Stimulated activated CD4-positive, alpha-beta T cell treated with anti-CD3 and anti-CD28 coated beads, Interleukin-4, amount 100 ng/mL, for 4 hours (primary cell): Measurements from ENCODE around the gene TMCO4.

Experiments used
- DNase-seq, 2 experiments: peaks; one replicate each; pipeline ENCODE4 v3.0.0-alpha.2; 2020

The TMCO4 gene

DNA sequence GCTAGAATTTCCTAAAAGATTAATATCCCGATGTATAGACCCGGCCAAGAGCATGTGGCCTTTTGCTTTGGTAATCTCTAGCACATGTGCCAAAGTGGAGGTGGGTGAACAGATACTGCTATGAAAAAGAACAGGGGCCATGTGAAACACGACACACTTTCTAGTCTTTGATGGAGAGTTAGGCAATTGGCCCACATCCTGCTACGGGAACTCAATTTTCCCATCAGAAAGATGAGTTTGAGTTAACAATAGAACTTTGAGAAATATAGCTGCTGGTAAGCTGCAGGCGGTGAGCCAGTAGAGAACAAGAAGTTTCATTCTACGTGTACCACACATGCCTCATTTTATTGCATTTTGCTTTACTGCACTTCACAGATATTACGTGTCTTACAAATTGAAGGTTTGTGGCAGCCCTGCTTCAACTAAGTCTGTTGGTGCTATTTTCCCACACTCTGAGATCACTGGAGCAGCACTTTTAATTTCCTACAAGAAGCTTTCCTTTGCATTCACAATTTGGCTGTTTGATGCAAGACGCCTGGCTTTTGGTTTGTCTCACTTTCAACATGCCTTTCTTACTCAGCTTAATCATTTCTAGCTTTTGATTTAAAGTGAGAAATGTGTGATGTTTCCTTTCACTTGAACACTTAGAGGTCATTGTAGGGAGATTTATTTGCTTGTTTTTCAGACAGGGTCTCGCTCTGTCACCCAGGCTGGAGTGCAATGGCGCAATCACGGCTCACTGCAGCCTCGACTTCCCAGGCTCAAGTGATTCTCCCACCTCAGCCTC, 88.7 kb downstream of the TMCO4 start:
- no peak for DNase-seq

DNA sequence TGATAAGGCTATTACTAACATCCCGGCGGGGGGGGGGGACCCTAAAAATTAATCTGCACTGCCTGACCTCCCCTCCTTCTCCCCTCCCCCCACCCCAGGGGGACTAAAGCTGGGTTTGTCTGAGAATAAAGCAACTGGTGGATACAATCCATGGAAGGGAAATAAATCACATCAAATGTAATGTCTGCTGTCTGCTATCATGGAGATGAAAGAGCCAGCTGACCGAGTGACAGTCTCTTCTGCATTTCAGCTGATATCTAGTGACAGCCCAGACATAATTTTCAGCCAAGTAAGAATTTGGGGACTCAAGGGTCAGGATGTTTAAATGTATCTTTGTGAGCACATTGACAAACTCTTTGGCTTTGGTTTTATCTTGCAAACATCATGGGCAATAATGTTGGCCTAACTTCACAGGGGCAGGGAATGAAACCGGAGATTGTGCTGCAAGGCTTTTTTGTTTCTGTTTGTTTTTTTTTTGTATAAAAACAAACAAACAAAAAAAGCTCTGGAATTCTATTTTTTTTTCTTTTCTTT, 90.4 kb downstream of the TMCO4 start:
- no peak for DNase-seq

DNA sequence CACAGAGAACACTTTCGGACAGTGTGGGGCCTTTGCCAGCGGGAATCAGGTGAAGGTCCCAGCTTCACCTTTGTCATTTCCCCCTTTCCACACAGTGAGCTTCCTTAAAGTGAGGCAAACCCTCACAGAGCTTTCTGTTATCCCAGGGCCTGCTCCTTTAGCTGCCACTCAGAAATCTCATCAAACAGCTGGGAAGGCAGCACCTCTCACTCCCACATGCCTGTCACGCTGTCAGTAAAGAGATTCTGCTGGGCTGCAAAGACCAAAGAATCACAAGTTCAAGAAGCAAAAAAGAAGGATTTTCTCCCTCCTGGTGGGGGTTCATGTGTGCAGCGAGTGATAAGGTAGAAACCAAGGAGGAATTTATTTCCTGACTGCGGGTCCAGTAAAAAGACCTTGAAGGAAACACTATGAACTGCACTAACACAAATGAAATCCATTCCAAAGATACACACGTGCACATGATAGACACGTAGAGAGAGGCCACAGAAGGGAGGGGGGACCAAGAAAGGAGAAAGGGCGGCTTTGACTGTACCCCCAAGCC, 91.1 kb downstream of the TMCO4 start:
- DNase-seq = no peak

DNA sequence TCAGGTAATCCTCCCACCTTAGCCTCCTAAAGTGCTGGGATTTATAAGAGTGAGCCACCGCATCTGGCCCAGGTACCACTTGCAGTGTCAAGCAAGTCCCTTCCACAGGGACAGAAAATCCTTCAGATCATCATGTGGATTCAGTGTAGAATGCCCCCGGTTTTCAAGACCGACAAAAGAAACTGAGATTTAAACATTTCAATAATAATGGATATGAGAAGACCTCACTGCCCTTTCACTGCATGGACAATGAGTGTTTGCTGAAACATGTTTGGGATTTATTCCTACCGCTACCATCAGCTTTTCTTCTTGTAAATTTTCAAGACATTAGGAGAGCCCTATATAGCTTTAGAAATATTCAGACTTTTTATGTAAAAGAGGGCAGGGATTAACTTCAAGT, 93.6 kb downstream of the TMCO4 start:
- no peak for DNase-seq

DNA sequence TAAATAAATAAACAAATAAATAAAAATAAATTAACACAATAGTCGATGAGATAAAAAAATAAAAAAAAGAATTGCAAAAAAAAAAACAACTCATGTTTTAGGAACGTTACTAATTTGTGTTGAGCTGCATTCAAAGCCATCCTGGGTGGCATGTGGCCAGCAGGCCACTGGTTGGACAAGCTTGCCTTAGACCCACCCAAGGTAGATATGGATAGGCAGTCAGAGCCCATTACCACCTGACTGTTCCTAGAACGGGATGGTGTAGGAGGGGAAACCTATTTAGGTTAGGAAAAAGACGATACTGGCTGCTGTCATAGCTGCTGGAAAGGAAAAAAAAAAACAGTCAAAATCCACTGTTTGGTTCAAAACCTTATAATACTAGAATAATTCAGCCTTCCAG, 94.3 kb downstream of the TMCO4 start:
- no peak for DNase-seq

DNA sequence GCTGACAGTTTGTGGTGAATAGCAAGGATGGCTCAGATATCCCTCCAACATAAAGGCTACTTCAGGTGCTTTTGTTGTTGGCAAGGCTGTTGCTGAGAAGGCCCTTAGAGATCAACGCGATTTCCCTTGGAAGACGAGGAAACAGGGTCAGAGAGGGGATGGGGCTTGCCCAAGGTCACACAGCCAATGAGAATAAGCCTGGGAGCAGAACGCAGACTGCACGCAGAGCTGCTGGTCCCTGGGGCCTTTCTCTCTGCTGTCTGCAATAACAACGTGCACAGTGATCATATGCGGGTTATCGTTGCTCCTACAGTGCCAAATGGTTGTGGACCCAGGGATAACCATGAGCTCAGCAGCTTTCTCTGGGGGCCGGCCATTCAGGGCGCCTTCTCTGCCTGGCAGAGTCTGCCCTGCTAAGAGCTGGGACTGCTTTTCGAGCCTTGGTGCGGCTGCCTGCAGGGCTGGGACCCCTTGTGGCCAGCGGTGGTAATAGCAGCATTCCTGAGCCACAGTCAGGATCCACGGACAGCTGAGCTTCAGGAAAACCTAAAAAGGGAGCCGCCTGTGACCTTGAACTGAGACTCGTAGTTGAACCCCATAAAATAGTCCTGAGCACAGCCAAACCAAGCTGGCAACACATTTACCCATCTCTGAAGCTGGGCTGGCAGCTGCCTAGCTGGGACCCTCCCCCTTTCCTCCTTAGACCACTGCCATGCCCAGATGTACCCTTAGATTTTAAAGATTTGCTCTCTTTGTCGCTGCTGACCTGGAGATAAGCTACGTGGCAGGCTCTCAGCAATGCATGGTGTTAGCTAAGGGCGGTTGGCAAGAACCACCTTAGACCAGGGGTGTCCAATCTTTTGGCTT, 95.2 kb downstream of the TMCO4 start:
- DNase-seq = peak; percentile 40 to 62

DNA sequence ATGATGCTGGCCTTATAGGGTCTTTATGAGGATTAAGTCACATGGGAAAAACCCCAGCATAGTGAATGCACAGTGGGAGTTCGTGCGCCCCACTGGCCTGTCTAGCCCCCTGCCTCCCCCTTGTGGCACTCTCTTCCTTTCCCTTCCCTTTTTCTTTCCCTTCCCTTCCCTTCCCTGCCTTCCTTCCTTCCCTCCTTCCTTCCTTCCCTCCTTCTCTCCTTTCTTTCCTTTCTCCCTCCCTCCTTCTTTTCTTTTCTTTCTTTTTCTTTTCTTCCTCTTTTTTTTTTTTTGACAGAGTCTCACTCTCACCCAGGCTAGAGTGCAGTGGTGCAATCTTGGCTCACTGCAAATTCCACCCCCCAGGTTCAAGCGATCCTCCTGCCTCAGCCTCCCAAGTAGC, 96.4 kb downstream of the TMCO4 start:
- no peak for DNase-seq

DNA sequence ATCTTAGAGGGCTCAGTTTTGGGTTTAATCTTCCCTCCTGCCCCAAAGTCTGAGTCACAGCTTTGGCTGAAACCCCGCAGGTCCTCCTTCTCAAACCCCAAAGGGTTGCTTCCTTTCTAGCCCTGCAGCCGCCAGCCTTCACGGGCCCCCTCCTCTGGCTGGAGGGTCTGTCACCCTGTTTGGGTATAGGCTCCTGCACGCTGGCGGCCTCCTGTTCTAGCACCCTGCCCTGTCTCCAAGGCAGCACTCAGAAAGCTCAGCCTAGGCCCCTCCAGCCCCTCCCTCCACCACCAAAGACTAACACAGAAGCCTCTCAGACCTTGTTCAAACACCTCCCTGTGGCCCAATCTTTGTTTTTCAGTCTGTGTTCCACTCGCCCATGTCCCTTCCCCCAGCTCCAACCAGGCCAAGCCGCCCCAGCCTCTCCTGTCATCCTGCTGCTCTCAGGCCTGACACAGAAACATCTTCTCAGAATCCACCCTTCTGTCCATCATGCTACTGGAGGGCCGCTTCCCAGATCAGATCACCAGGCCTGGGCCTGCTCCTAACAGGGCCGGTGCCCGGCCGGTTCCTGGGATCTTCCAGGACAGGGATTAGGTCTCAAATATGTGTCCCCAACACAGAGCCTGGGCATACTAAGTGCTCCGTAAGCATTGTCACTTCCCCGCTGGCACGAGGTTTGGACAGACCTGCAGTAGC, 99.5 kb downstream of the TMCO4 start:
- no peak for DNase-seq

DNA sequence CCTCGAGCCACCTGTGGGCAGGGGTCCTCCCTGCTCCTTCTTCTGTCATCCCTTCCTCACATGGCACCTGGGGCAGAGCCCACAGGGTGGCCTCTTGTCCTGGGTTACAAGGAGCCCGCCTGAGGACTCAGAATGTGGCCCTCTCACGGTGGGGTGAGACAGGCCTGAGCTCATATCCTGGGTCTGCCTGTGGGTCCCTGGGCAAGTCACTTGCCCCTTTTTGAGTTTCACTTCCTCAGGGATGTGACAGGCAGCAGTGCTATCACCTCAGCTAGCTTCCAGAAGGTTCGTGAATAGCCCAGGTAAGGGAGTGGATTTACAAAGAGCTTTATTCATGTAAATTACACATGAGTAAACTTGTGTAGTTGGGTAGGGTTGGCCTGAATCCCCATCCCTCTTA, 101.5 kb downstream of the TMCO4 start:
- DNase-seq = no peak

DNA sequence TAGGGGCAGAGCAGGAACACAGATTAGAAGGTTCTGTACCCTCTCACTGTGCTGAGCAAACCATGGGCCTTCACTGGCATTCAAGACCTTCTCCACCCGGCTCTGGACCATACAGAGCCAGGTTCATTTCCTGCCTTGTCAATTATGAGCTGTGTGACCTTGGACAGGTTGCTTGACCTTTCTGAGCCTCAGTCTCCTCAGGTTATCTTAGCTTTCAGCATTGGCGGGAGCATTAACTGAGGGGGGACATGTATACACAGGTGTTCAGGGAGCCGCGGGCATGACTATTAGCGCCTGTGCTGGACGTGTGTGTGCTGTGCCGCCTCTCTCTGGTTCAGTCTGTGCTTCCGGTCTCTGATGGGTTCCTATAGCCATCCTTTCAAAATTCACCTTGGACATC, 102.9 kb downstream of the TMCO4 start:
- DNase-seq = no peak

DNA sequence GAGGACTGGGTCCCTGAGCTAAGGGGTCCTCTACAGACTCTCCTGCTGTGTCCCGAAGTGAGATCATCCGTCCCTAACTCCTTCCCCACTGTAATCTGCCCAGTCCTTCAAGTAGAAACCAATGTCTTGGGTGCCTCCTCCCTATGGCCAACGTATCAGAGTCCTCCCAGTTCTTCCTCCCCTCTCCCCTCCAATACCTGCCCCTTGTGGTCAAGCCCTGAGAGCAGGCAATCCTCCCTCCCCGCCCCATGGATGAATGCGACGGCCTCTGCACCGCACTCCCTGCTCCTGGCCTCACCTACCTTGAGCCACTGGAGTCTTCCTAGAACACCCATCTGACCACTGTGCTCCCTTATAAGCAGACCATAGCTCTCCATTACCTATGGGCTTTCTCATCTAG, 103.9 kb downstream of the TMCO4 start:
- DNase-seq = no peak

DNA sequence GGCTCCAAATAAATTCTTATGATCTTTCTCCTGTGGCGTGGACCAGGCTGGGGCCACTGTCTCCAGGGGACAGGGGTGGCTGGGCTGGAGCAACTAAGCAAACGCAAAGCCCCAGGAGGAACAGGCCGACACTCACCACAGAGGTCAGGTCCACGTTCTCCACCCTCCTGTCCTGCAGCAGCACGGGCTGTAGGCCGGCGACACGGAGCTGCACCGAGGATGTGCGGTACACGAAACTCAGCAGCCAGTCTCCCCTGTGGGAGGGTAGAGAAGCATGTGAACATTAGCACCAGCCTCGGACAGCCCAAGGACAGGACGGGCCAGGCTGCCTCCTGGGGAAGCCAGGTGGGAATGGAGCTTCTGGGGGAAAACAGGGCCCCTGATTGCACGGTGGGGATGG, 105.4 kb downstream of the TMCO4 start:
- DNase-seq = no peak

DNA sequence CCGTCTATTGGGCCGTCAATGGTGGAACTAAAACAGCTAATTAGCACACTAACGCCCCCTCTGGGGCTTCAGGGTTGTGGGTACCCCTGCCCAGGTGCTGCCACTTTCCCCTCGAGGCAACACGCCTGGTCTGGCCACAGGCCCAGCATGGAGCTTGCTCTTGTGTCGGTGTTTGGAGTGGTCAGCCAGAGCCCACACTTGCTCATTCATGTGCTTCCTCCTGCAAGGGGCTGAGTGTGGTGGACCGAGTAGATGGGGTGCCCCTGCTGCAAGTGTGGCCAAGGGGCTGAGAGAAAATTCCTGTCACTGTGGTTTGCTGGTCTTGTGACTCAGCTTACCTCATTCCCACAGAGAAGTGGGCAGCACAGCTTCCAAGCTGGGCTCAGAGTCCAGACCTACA, 109.4 kb downstream of the TMCO4 start:
- no peak for DNase-seq

DNA sequence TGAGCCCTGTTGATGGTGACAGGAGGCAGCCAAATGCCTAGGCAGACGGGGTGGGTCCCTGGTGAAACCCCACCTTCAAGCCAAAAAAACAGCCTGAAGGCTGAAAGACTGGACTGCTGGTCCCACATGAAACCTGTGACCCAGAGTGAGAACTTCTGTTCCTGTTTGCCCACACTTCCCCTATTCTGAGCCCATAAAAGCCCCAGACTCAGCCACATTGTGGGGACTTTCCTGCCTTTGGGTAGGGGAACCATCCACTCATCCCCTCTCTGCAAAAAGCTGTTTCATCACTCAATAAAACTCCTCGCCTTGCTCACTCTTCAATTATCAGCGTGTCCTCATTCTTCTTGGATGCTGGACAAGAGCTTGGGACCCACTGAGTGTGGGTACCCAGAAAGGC, 109.9 kb downstream of the TMCO4 start:
- DNase-seq = no peak

DNA sequence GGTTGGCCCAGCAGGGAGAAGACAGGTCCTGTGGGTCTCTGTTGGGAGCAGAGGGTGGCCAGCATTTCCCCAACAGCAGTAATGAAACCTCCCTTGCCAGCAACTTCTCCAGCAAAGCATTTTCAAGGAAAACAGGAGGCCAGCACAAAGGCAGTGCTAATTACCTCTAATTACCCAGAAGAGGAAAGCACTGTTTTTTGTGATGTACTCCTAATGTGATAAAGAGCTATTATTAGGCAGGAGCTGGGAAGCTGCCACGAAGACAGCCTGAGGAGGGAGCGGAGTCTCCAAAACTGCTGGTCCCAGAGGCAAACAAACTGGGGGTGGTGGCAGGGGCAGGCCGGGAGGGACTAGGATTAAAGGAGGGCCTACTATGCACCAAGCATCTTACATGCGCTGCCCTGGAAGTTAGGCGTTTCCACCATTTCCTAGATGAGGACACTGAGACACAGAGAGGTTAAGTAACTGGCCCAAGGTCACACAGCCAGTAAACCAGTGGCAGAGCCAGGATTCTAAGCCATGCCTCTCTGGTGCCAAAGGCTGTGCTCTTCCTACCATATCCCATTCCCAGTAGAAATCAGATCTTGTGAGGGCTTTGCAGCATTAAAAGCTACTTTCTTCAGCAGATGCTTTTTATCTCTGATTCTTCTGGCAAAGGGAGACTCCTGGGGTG, 110.5 kb downstream of the TMCO4 start:
- no peak for DNase-seq

DNA sequence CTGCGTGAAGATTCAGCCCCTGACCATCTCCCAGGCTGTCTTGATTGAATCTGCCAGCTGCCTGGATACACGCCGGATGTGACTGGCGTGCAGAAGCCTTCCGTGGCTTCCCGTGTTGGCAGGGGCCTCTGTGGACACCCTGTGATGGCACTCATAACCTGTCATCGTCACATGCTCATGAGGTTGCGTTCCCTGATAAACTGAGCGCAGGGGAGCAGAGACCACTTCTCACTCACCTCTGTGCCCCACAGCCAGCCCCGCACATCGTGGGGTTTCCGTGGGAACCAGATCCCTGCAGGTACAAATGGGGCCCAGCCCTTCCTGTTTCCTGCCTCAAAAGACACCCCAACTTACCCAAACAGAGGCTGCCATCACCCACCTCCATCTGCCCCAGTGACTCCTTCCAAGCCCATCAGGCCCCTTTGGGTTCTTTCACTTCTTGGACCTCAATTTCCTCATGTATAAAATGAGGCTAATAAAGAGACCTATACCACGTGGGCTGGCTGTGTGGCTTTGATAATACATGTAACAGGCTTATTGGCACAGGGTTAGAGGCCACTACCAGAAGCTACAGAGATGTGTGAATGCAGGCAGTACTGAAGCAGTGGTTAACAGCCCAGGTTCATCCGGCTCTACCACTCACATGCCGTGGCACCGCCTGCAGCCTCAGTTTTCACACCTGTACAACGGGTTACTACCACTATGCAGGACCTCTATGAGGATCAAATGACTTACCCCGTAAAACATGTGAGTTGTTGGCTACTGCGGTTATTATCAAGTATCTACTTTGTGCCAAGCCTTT, 111.5 kb downstream of the TMCO4 start:
- peak in 1 of 2 experiments; percentile 44 for DNase-seq

DNA sequence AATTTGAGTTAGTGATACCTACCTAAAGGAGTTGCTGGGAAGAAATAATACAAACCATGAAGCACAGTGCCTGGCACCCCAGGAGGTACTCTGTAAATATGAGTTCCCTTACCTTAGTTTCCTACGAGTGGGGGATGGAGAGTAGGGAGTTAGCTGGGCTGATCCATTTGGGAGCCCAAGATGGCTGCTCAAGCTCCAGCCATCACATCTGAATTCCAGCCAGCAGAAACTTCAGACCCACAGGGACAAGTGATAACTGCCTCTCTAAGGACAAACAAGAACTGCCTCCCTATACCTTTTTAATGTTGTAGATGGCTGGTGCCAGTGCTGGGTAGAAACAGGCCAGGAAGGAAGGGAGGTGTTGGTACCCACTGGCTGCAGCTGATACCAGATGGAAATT, 112.3 kb downstream of the TMCO4 start:
- no peak for DNase-seq

DNA sequence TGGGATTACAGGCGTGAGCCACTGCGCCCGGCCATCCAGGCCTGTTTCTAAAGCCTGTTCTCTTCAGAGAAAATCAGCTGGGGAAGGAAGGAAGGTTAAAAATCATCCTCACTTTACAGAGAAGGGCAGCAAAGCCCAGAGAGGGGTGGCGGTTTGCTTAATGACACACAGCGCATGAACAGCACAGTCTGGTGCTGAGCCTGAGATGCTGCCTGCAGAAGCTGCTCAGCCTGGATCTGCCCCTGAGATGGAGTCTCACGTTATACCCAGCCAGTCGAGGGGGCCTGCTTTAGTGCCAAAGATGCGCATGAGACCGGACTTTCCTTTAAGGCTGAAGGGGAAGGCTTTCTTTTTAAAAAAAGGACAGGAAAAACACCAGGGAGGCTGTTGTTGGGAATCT, 113.7 kb downstream of the TMCO4 start:
- DNase-seq = no peak

DNA sequence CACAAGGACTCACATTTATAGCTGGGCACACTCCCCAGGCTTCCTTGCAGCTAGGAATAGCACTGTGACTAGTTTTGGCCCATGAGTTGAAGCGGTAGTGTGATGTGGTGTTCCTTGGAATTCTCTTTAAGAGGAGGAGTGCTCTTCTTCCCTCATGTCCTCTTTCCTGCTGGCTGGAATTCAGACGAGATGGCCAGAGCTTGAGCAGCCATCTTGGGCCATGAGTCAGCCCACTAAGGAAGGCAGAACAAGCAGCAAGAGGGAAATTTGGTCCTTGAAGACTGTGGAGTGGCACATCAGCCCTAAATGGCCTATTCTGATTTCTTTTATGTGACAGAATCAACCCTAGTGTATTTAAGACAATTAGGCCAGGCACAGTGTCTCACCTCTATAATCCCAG, 115.0 kb downstream of the TMCO4 start:
- no peak for DNase-seq

DNA sequence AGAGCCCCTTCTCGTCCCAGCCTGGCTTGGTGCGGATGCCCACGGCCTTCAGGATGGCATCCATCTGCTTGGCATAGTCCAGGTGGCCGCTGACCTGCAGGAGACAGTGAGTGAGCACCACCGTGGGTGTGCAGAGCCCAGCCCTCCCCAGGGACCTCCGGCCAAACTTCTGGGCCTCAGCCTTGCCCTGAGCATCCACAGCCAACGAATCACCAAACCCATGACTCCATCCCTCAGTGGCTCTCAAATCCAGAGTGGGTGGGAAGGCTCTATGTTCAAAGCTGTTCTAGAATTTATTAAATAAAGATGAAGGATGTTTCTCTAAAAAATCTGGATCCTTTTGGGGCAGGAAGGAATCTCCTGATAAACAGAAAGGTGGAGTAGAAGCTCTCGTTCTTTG, 116.4 kb downstream of the TMCO4 start:
- no peak for DNase-seq

DNA sequence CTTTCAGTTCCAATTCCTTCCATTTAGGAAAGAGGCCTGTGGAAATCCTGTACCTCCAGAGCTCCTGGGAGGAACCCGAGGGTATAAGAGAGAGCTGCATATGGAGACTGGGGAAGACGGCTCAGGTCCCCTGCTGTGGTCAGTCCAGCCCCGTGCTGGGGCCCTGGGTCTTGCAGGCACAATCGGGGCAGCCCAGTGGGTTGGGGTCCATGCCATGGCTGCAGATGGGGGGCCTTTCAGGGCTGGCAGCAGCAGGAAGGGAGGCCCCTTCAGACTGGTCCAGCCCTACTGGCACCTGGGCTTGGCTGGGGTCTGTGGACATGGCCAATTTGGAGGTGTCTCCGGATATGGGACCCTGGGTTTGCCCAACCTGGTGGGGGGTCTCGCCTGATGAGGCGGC, 116.8 kb downstream of the TMCO4 start:
- DNase-seq = no peak

DNA sequence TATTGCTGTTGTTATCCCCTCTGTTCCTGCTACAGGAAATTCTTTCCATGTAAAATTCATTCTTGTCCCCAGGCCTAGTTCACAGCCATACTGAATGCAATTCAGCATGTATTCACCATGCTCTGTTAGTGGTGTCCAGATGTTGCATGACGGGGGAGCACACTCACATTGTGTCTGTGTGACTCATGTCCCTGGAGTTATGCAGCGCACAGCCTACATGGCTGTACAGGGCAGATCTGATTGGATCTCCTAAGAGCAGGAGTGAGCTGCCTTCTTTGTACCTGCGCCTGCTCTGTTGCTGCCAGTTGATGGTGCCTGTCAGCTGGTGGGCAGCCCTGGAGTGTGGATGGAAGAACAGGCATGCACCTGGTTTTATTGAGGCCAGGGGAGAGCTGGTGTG, 117.5 kb downstream of the TMCO4 start:
- DNase-seq = no peak
